ENCODE measurements around the gene DAP.

DAP gene

DNA sequence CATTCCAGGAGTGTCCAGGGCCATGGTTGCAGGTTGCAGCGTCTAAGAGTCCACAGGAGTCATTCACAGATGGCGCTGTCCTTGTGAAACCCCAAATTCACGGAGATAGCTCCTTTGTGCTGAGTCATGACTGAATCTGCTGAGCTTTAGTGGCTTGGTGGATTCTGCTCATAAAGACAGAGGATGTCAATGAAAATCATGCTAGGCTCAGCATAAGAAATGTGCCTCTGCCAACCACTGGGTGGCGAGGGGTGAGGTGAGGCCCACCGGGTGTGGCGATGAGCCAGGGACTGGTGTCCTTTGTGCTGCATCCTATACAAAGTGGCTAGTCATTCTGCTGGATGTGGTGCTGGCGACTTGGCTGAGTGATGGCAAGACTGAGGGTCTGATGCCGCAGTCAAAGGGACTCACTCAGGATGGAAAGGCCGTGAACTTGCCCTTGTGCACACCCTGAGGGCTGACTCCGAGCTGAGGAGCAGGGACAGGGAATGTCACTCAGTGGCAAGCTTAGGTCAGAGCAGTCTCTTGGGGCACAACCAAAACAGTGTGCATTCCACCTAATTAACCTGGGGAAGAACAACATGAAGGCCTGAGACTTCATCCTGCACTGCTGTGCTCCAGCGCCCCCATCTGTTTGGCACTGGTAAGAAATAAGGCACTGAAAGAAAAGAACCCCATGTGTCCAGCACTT, 71.5 kb downstream of the DAP start:
- peak; percentile 48 for DNase-seq (ENCODE audit: low spot score)

DNA sequence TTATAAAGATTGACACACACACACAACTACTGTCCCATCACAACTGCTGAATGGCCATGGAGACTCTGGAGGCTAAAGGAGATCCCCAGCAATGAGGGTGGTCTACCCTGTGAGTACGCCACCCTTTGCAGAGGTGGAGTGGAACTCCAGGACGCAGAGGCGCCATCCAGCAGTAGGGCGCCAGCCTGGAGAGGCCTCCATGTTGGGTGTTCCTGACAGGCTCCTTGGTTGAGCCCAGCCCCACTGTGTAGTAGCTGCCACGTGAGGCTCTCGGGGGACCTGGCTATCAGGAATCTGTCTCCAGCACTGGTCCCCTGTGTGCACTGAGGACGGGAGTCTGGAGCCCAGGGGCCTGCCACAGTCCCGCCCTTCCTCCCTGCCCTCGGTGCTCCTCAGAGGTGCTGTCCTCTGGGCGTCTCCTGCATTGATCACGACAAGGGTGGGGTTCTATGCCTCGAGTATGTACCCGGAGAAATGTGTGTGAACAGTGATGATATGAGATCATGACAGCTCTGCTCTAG, 72.3 kb downstream of the DAP start:
- no peak for DNase-seq (ENCODE audit: low spot score)

DNA sequence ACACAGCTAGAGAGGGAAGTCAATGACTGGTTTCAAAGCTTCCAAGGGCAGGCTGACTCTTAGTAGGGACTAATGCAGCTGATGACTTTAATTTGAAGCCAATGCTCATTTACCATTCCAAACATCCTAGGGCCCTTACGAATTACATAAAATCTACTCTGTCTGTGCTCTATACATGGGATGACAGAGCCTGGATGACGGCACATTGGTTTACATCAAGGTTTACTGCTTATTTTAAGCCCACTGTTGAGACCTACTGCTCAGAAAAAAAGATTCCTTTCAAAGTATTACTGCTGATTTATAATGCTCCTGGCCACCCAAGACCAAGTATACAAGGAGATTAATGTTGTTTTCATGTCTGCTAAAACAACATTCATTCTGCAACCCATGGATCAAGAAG, 74.1 kb downstream of the DAP start:
- no peak for DNase-seq (ENCODE audit: low spot score)

DNA sequence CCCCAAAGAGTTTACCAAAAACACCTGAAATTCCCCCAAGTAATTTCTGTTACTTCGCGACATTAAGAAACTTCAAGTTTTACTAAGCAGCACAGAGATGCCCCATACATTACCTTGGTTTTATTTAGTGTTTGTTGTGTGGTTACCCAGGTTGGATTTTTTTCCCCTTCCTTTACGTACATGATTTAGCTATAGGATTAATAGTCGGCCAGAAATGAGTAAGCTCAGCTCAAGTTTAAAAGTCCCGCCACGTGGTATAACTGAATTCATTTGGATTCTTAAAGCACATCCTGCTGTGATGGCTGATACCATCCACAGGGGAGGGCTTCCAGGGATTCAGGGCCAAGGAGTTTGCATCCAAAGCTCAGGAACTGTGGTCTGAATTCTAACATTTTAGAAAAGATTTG, 75.9 kb downstream of the DAP start:
- DNase-seq (ENCODE audit: low spot score), result no peak

DNA sequence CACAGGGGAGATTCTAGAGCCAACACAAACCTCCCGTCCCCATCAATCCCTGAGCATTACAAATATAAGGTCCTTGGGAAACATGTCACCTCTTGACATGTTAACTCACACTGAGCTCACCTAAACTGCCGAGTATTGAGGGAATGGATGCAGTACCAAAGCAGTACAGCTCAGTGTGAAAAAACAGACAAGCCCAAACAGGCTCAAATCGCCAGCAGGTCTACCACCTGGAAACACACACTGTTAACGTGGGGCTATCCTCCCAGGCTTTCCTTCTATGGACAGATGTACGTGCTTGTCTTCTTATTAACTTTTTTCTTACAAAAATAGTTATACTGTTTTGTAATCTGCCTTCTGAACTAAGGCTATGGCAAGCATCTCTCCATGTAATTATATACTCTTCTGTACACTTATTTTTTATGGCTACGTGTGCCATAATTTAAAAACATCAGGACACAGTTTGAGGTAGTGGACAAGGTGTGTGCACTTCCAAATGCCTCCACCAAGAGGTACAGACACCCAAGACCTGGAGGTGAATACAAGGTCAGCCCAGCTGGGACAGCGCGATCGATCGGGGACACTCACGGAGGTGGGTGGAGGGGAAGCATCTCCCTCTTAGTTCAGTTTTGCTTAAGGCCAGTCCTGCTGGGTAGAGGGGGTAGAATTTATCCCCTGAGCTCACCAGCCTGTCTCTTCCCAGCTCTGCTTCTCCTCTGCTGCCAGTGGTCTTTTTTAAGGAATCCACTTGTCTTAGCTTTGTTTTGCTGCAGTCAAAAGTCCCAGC, 76.5 kb downstream of the DAP start:
- DNase-seq (ENCODE audit: low spot score), result no peak

DNA sequence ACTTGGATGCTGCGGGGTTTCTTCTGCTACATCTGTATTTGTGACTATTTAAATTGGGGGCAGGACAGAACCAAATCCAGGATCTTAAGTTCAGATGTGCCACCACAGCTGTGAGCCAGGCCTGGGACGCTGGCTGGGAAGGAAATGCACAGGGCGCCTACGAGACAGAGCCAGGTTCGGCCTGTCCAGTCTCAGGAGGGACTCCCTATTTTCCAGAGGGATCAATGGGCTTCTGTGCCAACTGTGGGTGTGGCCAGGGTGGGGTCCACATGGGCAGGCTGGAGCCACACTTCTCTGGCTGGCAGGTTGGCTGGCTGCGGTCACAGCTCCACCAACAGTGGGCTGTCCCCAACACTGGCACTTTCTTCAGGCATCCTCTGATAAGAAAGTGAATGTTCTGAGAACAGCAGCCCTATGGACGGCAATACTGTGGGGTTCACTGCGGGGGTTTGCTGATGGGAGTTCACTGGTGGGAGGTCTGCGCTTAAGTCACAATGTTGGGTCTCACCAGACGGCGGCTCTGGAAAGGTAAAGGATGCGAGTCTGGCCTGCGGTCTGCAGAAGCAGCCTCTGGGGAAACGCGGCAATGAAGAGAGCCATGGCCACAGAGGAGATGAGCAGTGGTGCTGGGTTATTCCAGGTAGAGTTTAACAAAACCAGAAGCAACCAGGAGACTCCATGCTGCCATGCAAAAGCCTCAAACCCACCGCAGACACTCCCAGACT, 78.1 kb downstream of the DAP start:
- no peak for DNase-seq (ENCODE audit: low spot score)

DNA sequence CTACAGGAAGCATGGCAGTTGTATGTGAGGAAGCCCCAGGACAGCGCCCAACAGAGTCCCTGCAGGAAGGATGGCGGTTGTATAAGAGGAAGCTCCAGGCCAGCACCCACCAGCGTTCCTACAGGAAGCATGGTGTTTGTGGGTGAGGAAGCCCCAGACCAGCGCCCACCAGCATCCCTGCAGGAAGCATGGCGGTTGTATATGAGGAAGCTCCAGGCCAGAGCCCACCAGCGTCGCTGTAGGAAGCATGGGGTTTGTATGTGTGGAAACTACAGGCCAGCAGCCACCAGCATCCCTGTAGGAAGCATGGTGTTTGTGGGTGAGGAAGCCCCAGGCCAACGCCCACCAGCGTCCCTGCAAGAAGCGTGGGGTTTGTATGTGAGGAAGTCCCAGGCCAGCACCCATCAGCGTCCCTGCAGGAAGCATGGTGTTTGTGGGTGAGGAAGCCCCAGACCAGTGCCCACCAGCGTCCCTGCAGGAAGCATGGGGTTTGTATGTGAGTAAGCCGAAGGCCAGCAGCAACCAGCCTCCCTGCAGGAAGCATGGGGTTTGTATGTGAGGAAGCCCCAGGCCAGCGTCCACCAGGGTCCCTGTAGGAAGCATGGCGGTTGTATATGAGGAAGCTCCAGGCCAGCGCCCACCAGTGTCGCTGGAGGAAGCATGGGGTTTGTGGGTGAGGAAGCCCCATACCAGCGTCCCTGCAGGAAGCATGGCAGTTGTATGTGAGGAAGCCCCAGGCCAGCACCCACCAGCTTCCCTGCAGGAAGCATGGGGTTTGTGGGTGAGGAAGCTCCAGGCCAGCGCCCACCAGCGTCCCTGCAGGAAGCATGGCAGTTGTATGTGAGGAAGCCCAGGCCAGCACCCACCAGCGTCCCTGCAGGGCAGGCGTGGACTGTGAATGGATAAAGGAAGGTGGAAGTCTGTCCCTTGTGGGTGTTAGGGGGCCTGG, 79.0 kb downstream of the DAP start:
- DNase-seq (ENCODE audit: low spot score), result no peak

DNA sequence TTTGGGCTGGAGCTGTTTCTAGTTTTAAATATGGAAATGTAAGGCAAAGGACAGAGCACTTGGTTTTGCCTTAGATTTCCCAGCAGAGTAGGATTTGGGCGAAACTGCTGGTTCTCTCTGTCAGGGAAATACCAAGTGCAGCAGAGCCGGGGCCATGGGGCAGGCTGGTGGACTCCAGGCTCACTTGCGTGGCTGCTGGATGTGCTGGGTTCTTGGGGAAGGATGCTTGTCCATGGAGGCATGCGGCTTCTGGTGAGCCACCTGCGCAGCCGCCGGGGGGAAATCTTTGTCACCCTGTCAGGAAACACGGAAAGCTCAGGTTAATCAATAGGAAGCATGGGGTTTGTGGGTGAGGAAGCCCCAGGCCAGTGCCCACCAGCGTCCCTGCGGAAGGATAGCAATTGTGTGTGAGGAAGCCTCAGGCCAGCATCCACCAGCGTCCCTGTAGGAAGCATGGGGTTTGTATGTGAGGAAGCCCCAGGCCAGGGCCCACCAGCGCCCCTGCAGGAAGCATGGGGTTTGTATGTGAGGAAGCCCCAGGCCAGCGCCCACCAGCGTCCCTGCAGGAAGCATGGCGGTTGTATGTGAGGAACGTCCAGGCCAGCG, 80.1 kb downstream of the DAP start:
- no peak for DNase-seq (ENCODE audit: low spot score)

DNA sequence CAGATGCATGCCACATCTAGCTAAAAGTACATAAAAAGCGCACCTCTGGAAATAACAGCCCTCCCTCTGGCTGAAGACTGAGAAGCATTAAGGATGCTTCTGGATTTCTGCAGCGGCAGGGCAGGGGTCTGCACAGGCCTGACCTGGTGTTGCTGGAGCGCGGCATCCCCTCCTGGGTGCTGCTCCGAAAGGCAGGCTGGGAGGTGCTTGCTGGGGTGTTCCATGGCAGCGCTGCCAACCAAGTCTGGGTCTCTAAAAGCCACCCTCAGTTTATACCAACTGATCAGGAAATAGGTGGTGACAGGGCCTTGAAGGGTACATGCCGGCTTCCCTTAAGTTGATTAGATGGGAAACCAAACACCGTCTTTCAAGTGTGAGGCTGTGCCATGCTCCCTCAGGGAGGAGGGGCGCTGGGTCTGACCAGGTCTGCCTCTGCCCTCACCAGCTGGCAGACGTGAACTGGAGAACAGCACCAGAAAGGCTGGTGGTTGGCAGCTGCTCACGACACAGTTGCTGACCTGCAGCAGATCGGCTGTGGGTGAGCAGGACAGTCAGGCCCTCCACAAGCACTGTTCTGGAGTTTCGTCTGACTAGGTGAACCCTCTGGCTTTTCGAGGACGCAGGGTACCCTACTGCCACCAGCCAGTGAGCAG, 81.6 kb downstream of the DAP start:
- no peak for DNase-seq (ENCODE audit: low spot score)

DNA sequence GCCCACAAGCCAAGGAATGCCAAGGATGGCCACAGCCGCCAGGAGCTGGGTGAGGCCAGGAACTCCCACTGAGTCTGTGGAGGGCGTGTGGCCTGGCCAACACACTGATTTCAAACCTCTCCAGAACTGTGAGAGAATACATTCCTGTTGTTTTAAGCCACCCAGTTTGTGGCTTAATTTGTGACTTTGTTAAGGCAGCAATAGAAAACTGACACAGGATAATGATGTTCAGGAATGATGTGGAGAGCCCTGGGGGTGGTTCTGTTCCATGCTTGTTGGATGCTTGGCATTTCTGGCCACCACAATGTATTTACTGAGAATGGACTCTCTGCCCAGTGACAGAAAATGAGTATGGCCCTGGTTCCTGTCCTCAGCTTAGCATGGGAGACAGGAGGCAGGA, 82.8 kb downstream of the DAP start:
- DNase-seq (ENCODE audit: low spot score), result peak; percentile 65

DNA sequence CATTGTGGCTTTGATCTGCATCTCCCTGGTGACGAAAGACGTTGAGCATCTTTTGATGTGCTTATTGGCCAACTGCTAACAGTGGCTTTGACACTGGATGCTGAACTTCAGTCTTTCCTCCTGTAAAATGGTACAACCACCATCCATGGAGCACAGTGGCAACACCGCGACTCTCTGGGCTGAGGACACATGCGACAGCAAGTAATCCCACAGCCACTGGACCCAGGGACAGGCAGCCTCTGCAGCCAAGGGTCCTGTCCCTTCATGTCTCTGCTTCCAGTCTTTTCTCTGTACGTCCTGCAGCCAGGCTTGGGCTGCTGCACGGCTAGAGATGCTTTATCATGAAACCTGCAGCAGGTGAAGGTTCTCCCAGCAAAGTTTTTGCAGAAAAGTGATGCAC, 83.5 kb downstream of the DAP start:
- no peak for DNase-seq (ENCODE audit: low spot score)

DNA sequence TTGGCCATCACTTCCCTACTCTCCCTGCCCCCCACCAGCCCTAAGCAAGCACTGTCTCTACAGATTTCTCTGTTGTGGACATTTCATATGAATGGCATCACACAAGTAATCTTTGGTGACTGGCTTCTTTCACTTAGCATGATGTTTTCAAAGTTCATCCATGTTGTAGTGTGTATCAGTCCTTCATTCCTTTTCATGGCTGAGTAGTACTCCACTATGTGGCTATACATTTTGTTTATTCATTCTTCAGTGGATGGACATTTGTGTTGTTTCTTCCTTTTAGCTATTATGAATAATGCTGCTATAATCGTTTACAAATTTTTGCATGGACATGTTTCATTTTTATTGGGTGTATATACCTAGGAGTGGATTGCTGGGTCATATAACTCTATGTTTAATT, 84.1 kb downstream of the DAP start:
- no peak for DNase-seq (ENCODE audit: low spot score)

DNA sequence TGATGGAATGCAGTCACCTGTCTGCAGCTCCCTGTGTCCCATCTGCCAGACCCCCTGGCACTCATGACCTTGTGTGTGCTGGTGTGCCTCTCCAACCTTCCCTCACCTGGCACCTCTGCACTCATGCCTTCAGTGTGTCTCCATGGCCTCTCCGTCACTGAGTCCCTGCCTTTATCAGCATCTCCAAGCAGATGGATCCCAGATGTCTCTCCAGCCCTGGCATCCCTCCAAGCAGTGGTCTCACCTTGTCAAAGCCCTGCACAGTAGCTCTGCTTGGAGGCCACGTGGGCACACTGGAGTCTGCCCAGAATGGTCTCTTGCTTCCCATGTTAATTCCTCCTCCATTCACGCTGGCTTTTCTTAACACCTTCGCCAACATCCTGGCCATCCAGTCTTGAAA, 84.8 kb downstream of the DAP start:
- no peak for DNase-seq (ENCODE audit: low spot score)

DNA sequence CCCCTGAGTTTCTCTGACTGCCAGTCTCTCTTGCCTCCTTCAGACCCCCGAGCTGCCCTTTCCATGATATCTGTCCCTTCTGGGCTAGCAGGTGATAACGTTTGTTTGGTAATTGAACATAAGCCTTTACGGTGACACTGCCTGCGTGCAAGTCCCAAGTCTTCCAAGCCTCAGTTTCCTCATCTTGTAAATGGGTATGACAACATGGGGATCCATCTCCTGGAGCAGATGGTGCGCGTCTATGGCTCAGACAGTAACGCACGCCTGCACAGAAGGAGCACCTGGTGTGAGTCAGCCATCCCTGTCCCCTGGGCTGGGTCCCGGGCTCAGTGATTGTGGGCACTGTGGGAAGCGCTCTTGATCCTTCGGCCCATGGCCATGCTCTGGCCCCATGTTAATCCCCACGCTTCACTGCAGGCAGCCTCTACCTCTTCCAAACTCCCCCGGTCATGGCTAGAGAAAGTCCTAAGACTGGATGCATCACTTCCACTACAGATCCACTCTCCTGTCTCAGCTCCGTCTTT, 85.8 kb downstream of the DAP start:
- DNase-seq (ENCODE audit: low spot score), result no peak

DNA sequence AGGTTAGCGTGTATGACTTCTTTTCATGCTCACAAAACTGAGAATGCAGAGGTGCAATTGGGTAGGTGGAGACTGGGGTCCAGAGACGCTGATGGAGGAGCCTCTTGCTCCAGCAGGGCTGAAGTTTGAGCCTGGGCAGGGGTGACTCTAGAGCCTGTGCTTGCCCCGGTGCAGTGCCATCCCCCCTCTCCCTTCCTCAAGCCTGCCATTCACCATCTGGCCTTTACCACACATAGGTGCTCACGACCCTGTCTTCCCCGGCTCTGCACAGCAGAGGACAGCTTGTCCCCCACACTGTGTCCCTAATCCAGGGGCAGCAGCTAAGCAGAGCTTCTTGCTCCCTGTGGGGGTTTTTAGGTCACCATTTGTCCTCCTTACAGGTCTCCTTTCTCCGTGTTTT, 86.5 kb downstream of the DAP start:
- no peak for DNase-seq (ENCODE audit: low spot score)

DNA sequence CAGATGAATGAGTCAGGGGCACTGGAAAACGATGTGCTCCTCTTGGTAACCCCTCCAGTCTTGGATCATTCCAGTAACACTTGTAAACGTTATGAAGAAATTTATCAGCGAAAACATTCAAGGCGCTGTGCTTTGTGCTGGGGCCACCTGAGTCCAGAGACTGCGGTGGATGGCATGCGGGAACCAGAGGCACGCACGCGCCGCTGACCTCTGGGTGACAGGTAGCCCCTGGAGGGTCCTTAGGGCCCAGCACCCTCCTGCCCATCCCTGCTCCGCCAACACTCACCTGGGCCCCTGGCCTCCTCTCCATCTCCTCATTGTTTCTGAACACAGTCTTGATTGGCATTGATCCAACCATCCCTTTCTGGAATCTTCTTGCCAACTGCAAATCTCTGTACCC, 86.9 kb downstream of the DAP start:
- DNase-seq (ENCODE audit: low spot score), result no peak

DNA sequence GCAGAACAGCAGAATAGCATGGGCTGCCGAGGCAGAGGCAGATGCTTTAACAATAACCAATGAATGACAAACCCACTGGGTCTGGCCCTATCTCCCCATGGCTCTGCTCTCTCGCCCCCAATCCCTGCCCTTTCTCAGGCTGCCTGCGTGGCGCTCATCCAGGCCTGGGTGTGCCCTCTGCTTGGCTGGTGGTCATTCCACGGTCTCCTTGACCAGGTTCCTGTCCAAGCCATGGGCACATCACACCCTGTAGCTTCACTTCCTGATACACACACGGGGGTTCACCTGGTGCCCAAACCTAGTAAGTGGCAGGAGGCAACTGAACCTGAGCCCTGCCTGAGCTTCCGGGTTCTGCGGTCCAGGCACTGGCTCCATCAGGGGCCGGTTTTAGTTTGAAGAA, 87.6 kb downstream of the DAP start:
- no peak for DNase-seq (ENCODE audit: low spot score)

DNA sequence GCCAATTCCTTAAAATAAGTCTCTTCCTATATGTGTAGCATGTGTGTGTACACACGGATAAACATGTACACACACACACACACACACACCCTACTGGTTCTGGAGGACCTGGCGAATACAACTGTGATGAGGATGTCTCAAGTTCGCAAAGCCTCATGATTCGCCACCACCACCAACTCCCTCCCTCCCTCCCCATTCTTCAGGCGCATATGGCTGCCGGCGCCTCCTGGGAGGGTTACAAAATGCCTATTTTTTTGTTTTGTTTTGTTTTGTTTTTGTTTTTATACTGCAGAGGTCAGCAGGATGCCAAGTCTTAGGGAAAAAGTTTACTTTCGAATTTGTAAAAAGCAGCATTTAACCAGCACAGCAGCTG, 88.0 kb downstream of the DAP start:
- DNase-seq (ENCODE audit: low spot score), result no peak

DNA sequence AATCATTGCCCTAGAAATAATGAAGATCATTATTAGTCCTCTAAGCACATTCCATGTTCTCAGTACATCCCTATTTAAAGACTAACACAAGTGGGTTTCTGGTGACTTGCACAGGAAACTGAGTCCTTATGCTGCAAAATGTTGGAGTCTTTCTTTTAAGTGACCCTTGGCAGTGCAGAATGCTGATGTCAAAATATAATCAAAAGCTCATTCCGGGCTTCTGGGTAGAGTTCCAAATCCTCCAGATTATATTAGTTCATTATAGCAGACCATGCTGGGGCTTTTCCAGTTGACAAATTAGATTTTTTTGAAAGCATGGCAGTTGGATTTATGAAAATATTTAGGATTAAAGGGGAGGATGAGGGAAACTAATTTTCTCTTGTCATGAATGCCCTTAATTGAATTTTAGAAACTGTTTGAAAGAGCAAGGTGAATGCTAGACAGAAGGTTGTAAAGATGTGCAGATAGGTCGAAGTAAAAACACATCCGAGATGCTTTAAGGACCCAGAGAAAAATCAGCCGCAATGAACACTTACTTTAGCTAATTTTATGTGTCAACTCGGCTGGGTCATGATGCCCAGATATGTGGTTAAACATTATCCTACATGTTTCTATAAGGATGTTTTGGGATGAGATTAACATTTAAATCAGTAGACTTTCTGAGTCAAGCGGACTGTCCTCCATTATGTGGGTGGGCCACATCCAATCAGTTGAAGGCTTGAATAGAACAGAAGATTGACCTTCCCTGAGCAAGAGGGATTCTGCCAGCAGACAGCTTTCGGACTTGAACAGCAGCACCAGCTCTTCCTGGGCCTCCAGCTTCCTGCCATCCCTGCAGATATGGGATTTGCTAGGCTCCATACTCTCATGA, 88.7 kb downstream of the DAP start:
- no peak for DNase-seq (ENCODE audit: low spot score)

All from AG08395 (cell line).